Liver (tissue), 9 donors: Measurements from ENCODE around the gene ABHD2. TPM values are rescaled to one million over a fixed set of nuclear protein-coding genes. Genes with fewer than 3 reads are reported as not detected.

Experiments used
- DNase-seq: peaks from one replicate; pipeline ENCODE4 v3.0.0-alpha.2; 2017; ENCODE audit warnings: low spot score
- H3K27ac ChIP-seq, 2 donors: one replicate each; pipeline ENCODE4 v1.7.0; 2013; ENCODE audit warnings: inconsistent platforms in 2 of 2, low read length in 2 of 2, control low read depth in 1 of 2, low read depth in 1 of 2, mild to moderate bottlenecking in 1 of 2
- H3K27me3 ChIP-seq, 4 donors: one replicate each; pipeline versions ENCODE4 v1.6.1 to v1.7.0; 2013; ENCODE audit warnings: low read length in 3 of 4, inconsistent platforms in 1 of 4, mild to moderate bottlenecking in 1 of 4, moderate library complexity in 1 of 4; ENCODE audit not compliant: control insufficient read depth in 4 of 4, insufficient read depth in 4 of 4
- H3K36me3 ChIP-seq, 4 donors: one replicate each; pipeline versions ENCODE4 v1.6.1 to v1.7.0; 2013; ENCODE audit warnings: low read length in 3 of 4, mild to moderate bottlenecking in 3 of 4, low read depth in 1 of 4, moderate library complexity in 1 of 4; ENCODE audit not compliant: control insufficient read depth in 4 of 4, insufficient read depth in 3 of 4
- H3K4me1 ChIP-seq, 4 donors: one replicate each; pipeline versions ENCODE4 v1.6.1 to v1.7.0; 2013; ENCODE audit warnings: low read length in 3 of 4, mild to moderate bottlenecking in 3 of 4, moderate library complexity in 1 of 4; ENCODE audit not compliant: control insufficient read depth in 4 of 4, insufficient read depth in 4 of 4
- H3K4me3 ChIP-seq, 3 donors: one replicate each; pipeline versions ENCODE4 v1.6.1 to v1.7.0; 2013; ENCODE audit warnings: low read length in 3 of 3, control low read depth in 1 of 3, low read depth in 1 of 3, mild to moderate bottlenecking in 1 of 3
- H3K9ac ChIP-seq, 2 donors: one replicate each; pipeline ENCODE4 v1.7.0; 2013; ENCODE audit warnings: low read length in 2 of 2, mild to moderate bottlenecking in 2 of 2, moderate library complexity in 2 of 2, control low read depth in 1 of 2, low read depth in 1 of 2
- H3K9me3 ChIP-seq, 4 donors: one replicate each; pipeline versions ENCODE4 v1.6.1 to v1.7.0; 2013; ENCODE audit warnings: low read length in 3 of 4; ENCODE audit not compliant: control insufficient read depth in 4 of 4
- EGR1 ChIP-seq, 2 donors: IDR thresholded peaks; 2 replicates each; pipeline ENCODE4 v1.6.1; 2016 to 2018; ENCODE audit warnings: antibody characterized with exemption in 2 of 2, low read depth in 2 of 2
- FOXA1 ChIP-seq: IDR thresholded peaks from 2 replicates; pipeline ENCODE4 v1.6.1; 2016; ENCODE audit warnings: antibody characterized with exemption
- FOXA2 ChIP-seq: IDR thresholded peaks from 2 replicates; pipeline ENCODE4 v1.6.1; 2016; ENCODE audit warnings: antibody characterized with exemption
- GABPA ChIP-seq, 2 donors: IDR thresholded peaks in 1 of 2; conservative IDR thresholded peaks in 1 of 2; 2 replicates each; pipeline ENCODE4 v1.6.1; 2016; ENCODE audit warnings: antibody characterized with exemption in 2 of 2, mild to moderate bottlenecking in 1 of 2, moderate library complexity in 1 of 2
- HNF4A ChIP-seq, 2 donors: conservative IDR thresholded peaks; 2 replicates each; pipeline ENCODE4 v1.6.1; 2016; ENCODE audit warnings: antibody characterized with exemption in 2 of 2, mild to moderate bottlenecking in 2 of 2
- HNF4G ChIP-seq: IDR thresholded peaks from 2 replicates; pipeline ENCODE4 v1.6.1; 2016; ENCODE audit warnings: antibody characterized with exemption
- JUND ChIP-seq, 2 donors: IDR thresholded peaks; 2 replicates each; pipeline ENCODE4 v1.6.1; 2016; ENCODE audit warnings: antibody characterized with exemption in 2 of 2
- NR2F2 ChIP-seq: IDR thresholded peaks from 2 replicates; pipeline ENCODE4 v1.6.1; 2016; ENCODE audit warnings: antibody characterized with exemption
- RAD21 ChIP-seq, 2 donors: IDR thresholded peaks; 2 replicates each; pipeline ENCODE4 v1.6.1; 2016; ENCODE audit warnings: antibody characterized with exemption in 2 of 2, mild to moderate bottlenecking in 2 of 2
- RXRA ChIP-seq, 2 donors: IDR thresholded peaks; 2 replicates each; pipeline ENCODE4 v1.6.1; 2017 to 2018; ENCODE audit warnings: antibody characterized with exemption in 2 of 2, mild to moderate bottlenecking in 1 of 2
- SP1 ChIP-seq: IDR thresholded peaks from 2 replicates; pipeline ENCODE4 v1.6.1; 2018; ENCODE audit warnings: antibody characterized with exemption, mild to moderate bottlenecking
- TAF1 ChIP-seq: conservative IDR thresholded peaks from 2 replicates; pipeline ENCODE4 v1.6.1; 2016; ENCODE audit warnings: antibody characterized with exemption, mild to moderate bottlenecking
- YY1 ChIP-seq: IDR thresholded peaks from 2 replicates; pipeline ENCODE4 v1.6.1; 2016; ENCODE audit warnings: antibody characterized with exemption, mild to moderate bottlenecking
- WGBS: extraction: QIAGEN DNeasy Blood & Tissue Kit; methylation state at CpG from one replicate; pipeline ENCODE4 v1.1.7; 2013; 5-methylcytosine and 5-hydroxymethylcytosine counted together
- polyA plus RNA-seq, 2 donors: library from polyadenylated mRNA; stranded (reverse) in 1 of 2; unstranded in 1 of 2; fragments of 200-250 nt in 1 of 2; fragments of >200 nt in 1 of 2; fragmentation: Nextera tagmentation in 1 of 2; extraction: Ambion mirVana in 1 of 2; gene quantifications; one replicate each; pipeline versions ENCODE4 v1.2.1 to v1.2.3, GENCODE V29; 2013 to 2015
- total RNA-seq, 2 donors: library from RNA; depleted of rRNA; stranded (reverse); fragments of >200 nt; gene quantifications; one replicate each; pipeline ENCODE4 v1.2.3, GENCODE V29; 2014
- TF ChIP-seq, protein P1 (sequence below): fragments of 150-350 bp; IDR thresholded peaks from 2 replicates; pipeline ENCODE4 v1.5.1; 2017; ENCODE audit warnings: improper control_type of control experiment, low read depth, low read length; ENCODE audit not compliant: missing input control
- TF ChIP-seq, protein P2 (sequence below): IDR thresholded peaks from 2 replicates; pipeline ENCODE4 v1.6.1; 2016; ENCODE audit warnings: antibody characterized with exemption
- TF ChIP-seq, protein P3 (sequence below): IDR thresholded peaks from 2 replicates; pipeline ENCODE4 v1.6.1; 2016; ENCODE audit warnings: antibody characterized with exemption
- TF ChIP-seq, protein P4 (sequence below): IDR thresholded peaks from 2 replicates; pipeline ENCODE4 v1.6.1; 2016; ENCODE audit warnings: antibody characterized with exemption
- TF ChIP-seq, protein P5 (sequence below): IDR thresholded peaks from 2 replicates; pipeline ENCODE4 v1.6.1; 2016; ENCODE audit warnings: antibody characterized with exemption, mild to moderate bottlenecking
- donor health status: healthy.
- donor health status: healthy.
- donor health status: healthy.
- donor health status: healthy.
- donor health status: healthy.

Gene ABHD2
- total and polyA plus RNA-seq, 4 donors: 34.6 to 663 (median 65.1) TPM

DNA sequence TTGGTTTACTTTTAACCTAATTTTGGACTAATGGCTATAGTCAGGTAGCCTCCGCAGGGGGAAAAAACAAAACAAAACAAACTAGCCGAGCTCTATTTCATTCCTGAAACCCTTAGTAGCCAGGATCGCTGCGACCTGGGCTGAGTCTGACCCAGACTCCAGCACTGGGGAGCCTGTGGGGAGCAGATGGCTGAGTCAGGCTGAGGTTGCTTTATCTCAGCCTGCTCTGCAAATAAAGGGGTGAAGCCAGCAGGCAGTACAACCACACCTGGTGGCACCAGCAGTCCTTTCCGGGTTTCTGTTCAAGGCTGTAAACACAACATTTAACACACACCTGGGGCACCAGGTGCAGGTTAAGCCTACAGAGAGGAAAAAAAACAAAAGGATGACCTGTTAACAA lies 27.3 kb downstream of the ABHD2 start:
- DNase-seq: no peak
- TF ChIP-seq, protein P1, sequence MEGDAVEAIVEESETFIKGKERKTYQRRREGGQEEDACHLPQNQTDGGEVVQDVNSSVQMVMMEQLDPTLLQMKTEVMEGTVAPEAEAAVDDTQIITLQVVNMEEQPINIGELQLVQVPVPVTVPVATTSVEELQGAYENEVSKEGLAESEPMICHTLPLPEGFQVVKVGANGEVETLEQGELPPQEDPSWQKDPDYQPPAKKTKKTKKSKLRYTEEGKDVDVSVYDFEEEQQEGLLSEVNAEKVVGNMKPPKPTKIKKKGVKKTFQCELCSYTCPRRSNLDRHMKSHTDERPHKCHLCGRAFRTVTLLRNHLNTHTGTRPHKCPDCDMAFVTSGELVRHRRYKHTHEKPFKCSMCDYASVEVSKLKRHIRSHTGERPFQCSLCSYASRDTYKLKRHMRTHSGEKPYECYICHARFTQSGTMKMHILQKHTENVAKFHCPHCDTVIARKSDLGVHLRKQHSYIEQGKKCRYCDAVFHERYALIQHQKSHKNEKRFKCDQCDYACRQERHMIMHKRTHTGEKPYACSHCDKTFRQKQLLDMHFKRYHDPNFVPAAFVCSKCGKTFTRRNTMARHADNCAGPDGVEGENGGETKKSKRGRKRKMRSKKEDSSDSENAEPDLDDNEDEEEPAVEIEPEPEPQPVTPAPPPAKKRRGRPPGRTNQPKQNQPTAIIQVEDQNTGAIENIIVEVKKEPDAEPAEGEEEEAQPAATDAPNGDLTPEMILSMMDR: no peak
- TF ChIP-seq, protein P2, sequence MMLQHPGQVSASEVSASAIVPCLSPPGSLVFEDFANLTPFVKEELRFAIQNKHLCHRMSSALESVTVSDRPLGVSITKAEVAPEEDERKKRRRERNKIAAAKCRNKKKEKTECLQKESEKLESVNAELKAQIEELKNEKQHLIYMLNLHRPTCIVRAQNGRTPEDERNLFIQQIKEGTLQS: no peak
- TF ChIP-seq NR2F2: no peak
- peak; percentile 11 for TF ChIP-seq FOXA2
- no peak for TF ChIP-seq JUND (IDR thresholded peaks at IDR 0.05)
- no peak for TF ChIP-seq EGR1 (IDR thresholded peaks at IDR 0.05; ENCODE audit: low read depth in 2 of 2)
- peak in 1 of 2 donors; percentile 38 for TF ChIP-seq HNF4A (conservative IDR thresholded peaks at IDR 0.05)
- TF ChIP-seq, protein P3, sequence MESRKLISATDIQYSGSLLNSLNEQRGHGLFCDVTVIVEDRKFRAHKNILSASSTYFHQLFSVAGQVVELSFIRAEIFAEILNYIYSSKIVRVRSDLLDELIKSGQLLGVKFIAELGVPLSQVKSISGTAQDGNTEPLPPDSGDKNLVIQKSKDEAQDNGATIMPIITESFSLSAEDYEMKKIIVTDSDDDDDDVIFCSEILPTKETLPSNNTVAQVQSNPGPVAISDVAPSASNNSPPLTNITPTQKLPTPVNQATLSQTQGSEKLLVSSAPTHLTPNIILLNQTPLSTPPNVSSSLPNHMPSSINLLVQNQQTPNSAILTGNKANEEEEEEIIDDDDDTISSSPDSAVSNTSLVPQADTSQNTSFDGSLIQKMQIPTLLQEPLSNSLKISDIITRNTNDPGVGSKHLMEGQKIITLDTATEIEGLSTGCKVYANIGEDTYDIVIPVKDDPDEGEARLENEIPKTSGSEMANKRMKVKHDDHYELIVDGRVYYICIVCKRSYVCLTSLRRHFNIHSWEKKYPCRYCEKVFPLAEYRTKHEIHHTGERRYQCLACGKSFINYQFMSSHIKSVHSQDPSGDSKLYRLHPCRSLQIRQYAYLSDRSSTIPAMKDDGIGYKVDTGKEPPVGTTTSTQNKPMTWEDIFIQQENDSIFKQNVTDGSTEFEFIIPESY: no peak
- TF ChIP-seq, protein P4, sequence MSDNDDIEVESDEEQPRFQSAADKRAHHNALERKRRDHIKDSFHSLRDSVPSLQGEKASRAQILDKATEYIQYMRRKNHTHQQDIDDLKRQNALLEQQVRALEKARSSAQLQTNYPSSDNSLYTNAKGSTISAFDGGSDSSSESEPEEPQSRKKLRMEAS: no peak
- TF ChIP-seq GABPA (IDR thresholded peaks at IDR 0.05 in 1 of 2, conservative IDR thresholded peaks at IDR 0.05 in 1 of 2): no peak
- peak in 1 of 2 donors; percentile 53 for TF ChIP-seq RXRA (IDR thresholded peaks at IDR 0.05)
- no peak for TF ChIP-seq TAF1
- TF ChIP-seq RAD21 (IDR thresholded peaks at IDR 0.05): peak in 1 of 2 donors; percentile 35
- peak; percentile 44 for TF ChIP-seq FOXA1
- no peak for TF ChIP-seq HNF4G
- TF ChIP-seq, protein P5, sequence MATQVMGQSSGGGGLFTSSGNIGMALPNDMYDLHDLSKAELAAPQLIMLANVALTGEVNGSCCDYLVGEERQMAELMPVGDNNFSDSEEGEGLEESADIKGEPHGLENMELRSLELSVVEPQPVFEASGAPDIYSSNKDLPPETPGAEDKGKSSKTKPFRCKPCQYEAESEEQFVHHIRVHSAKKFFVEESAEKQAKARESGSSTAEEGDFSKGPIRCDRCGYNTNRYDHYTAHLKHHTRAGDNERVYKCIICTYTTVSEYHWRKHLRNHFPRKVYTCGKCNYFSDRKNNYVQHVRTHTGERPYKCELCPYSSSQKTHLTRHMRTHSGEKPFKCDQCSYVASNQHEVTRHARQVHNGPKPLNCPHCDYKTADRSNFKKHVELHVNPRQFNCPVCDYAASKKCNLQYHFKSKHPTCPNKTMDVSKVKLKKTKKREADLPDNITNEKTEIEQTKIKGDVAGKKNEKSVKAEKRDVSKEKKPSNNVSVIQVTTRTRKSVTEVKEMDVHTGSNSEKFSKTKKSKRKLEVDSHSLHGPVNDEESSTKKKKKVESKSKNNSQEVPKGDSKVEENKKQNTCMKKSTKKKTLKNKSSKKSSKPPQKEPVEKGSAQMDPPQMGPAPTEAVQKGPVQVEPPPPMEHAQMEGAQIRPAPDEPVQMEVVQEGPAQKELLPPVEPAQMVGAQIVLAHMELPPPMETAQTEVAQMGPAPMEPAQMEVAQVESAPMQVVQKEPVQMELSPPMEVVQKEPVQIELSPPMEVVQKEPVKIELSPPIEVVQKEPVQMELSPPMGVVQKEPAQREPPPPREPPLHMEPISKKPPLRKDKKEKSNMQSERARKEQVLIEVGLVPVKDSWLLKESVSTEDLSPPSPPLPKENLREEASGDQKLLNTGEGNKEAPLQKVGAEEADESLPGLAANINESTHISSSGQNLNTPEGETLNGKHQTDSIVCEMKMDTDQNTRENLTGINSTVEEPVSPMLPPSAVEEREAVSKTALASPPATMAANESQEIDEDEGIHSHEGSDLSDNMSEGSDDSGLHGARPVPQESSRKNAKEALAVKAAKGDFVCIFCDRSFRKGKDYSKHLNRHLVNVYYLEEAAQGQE: peak; percentile 31
- TF ChIP-seq SP1: no peak
- TF ChIP-seq YY1: no peak
- Histone ChIP-seq H3K27me3 (no peaks in the 10 kb centered on the region), H3K36me3 (peaks cover 5 to 28% (median 14%) of the 10 kb centered on the region in 4 donors), H3K9ac (peak overlapping the region in 1 of 2 donors; percentile 32), H3K4me3 (no peak overlapping the region), H3K9me3 (no peaks in the 10 kb centered on the region), H3K27ac (peak overlapping the region; percentile 91 to 96), H3K4me1 (peaks cover 8 to 64% (median 23%) of the 10 kb centered on the region in 4 donors)
- WGBS: 34% methylated on average over 5 of the region's 5 CpGs
